Measurements from ENCODE around the gene PSMC6. TPM values are rescaled to one million over a fixed set of nuclear protein-coding genes. Genes with fewer than 3 reads are reported as not detected.

The PSMC6 gene
- total and polyA plus RNA-seq, 2 donors (not counting 1 experiment from before 2014, with no cell fraction given), result 85.0 to 90.4 TPM

DNA sequence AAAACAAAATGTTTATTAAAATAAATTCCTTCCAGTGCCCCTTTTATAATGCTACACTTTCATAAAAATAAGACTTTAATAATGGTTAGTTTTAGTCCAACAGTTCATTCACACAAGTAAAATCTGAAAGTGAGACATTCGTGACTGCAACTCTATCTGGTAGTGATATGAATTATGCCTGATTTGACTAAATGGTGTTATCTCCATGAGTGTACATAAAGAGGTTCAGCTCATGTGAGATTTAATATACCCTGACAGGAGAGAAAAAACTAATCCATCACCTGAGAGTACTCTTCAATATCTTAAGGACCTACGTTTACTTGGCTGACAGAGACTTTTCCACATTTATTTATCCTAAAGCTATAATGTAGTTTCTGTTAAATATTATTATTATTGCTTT, 45.7 kb upstream of the PSMC6 start:
- Histone ChIP-seq H3K9me3 (ENCODE audit: control insufficient read depth, insufficient read depth, low read depth, low read length) (no peaks in the 10 kb centered on the region), H3K9ac (ENCODE audit: insufficient read depth, low read length) (no peak overlapping the region), H3K36me3 (ENCODE audit: control insufficient read depth, insufficient read depth, low read length) (no peaks in the 10 kb centered on the region), H3K4me2 (ENCODE audit: extremely low read depth, insufficient read depth, low read length) (no peak overlapping the region), H3K27ac (ENCODE audit: insufficient read depth, low read length) (no peak overlapping the region), H3K4me3 (replicated peaks in 1 of 4; ENCODE audit: control extremely low read depth in 1 of 4, insufficient read depth in 1 of 4, low read depth in 3 of 4, low read length in 4 of 4) (no peak overlapping the region), H3K4me1 (ENCODE audit: control insufficient read depth, extremely low read depth, insufficient read depth, low read length) (no peaks in the 10 kb centered on the region), H3K79me2 (ENCODE audit: control insufficient read depth, insufficient read depth, low read length) (no peaks in the 10 kb centered on the region), H2AFZ (ENCODE audit: low read length) (no peak overlapping the region), H3K27me3 (ENCODE audit: control insufficient read depth, insufficient read depth, low read length) (no peaks in the 10 kb centered on the region), H4K20me1 (ENCODE audit: control insufficient read depth, extremely low read depth, insufficient read depth, low read length) (no peaks in the 10 kb centered on the region)
- TF ChIP-seq EZH2 (IDR thresholded peaks at IDR 0.05; ENCODE audit: low read length, missing control alignments), result no peak
- TF ChIP-seq, protein P1, sequence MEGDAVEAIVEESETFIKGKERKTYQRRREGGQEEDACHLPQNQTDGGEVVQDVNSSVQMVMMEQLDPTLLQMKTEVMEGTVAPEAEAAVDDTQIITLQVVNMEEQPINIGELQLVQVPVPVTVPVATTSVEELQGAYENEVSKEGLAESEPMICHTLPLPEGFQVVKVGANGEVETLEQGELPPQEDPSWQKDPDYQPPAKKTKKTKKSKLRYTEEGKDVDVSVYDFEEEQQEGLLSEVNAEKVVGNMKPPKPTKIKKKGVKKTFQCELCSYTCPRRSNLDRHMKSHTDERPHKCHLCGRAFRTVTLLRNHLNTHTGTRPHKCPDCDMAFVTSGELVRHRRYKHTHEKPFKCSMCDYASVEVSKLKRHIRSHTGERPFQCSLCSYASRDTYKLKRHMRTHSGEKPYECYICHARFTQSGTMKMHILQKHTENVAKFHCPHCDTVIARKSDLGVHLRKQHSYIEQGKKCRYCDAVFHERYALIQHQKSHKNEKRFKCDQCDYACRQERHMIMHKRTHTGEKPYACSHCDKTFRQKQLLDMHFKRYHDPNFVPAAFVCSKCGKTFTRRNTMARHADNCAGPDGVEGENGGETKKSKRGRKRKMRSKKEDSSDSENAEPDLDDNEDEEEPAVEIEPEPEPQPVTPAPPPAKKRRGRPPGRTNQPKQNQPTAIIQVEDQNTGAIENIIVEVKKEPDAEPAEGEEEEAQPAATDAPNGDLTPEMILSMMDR (conservative IDR thresholded peaks at IDR 0.05 in 1 of 2, IDR thresholded peaks at IDR 0.05 in 1 of 2; ENCODE audit: low read depth in 1 of 2, low read length in 2 of 2), result no peak
- no peak for DNase-seq (ENCODE audit: low read depth in 2 of 2)

DNA sequence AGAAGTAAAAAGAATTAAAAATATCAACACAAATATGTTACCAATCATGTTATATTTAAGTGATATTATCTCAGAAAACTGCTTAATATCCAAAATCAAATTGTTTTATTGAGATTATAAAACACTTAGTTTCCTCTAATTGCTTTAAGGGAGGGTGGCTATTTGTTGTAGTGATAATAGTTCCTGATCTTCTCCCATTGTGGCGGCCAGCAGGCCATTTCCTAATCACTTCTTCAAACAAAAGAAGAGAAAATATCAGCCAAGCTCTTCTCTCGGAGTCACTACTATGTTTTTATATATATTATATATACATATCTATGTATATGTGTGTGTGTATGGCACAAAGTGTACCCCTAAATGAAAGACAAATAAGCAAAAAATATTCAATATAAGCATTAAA, 43.1 kb upstream of the PSMC6 start:
- no peaks in the 10 kb centered on the region for H3K27me3 ChIP-seq (ENCODE audit: control insufficient read depth, insufficient read depth, low read length)
- no peak overlapping the region for H3K9ac ChIP-seq (ENCODE audit: insufficient read depth, low read length)
- no peak overlapping the region for H3K27ac ChIP-seq (ENCODE audit: insufficient read depth, low read length)
- H3K4me2 ChIP-seq (ENCODE audit: extremely low read depth, insufficient read depth, low read length), result no peak overlapping the region
- no peak overlapping the region for H2AFZ ChIP-seq (ENCODE audit: low read length)
- H3K4me3 ChIP-seq (replicated peaks in 1 of 4; ENCODE audit: control extremely low read depth in 1 of 4, insufficient read depth in 1 of 4, low read depth in 3 of 4, low read length in 4 of 4), result no peak overlapping the region
- H3K79me2 ChIP-seq (ENCODE audit: control insufficient read depth, insufficient read depth, low read length), result no peaks in the 10 kb centered on the region
- H4K20me1 ChIP-seq (ENCODE audit: control insufficient read depth, extremely low read depth, insufficient read depth, low read length), result no peaks in the 10 kb centered on the region
- H3K36me3 ChIP-seq (ENCODE audit: control insufficient read depth, insufficient read depth, low read length), result no peaks in the 10 kb centered on the region
- no peak for DNase-seq (ENCODE audit: low read depth in 2 of 2)
- H3K9me3 ChIP-seq (ENCODE audit: control insufficient read depth, insufficient read depth, low read depth, low read length), result no peaks in the 10 kb centered on the region
- H3K4me1 ChIP-seq (ENCODE audit: control insufficient read depth, extremely low read depth, insufficient read depth, low read length), result no peaks in the 10 kb centered on the region
- TF ChIP-seq EZH2 (IDR thresholded peaks at IDR 0.05; ENCODE audit: low read length, missing control alignments), result no peak
- TF ChIP-seq, protein P1 (conservative IDR thresholded peaks at IDR 0.05 in 1 of 2, IDR thresholded peaks at IDR 0.05 in 1 of 2; ENCODE audit: low read depth in 1 of 2, low read length in 2 of 2), result no peak

DNA sequence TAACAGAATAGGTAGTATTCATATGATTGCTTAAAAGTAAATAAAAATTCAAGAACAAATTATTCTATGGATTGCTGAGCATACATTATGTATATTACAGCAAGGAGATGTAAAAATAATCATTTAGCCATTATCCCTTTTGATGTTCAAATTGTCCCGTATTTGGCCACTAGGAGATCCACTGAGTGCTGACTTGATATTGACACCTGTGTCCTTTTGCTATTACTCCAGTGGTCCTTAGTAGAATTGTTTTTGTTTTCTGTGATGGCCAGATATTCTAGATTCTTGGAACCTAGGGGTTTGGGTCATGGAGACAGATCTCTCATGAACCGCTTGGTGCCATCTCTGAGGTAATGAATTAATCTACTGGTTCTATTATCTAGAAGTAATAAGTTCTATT, 28.4 kb upstream of the PSMC6 start:
- Histone ChIP-seq H3K27ac (ENCODE audit: insufficient read depth, low read length) (no peak overlapping the region), H3K9ac (ENCODE audit: insufficient read depth, low read length) (no peak overlapping the region), H3K36me3 (ENCODE audit: control insufficient read depth, insufficient read depth, low read length) (peaks cover 1% of the 10 kb centered on the region), H4K20me1 (ENCODE audit: control insufficient read depth, extremely low read depth, insufficient read depth, low read length) (no peaks in the 10 kb centered on the region), H3K4me2 (ENCODE audit: extremely low read depth, insufficient read depth, low read length) (no peak overlapping the region), H3K79me2 (ENCODE audit: control insufficient read depth, insufficient read depth, low read length) (no peaks in the 10 kb centered on the region), H3K9me3 (ENCODE audit: control insufficient read depth, insufficient read depth, low read depth, low read length) (no peaks in the 10 kb centered on the region), H2AFZ (ENCODE audit: low read length) (no peak overlapping the region), H3K27me3 (ENCODE audit: control insufficient read depth, insufficient read depth, low read length) (no peaks in the 10 kb centered on the region), H3K4me1 (ENCODE audit: control insufficient read depth, extremely low read depth, insufficient read depth, low read length) (no peaks in the 10 kb centered on the region), H3K4me3 (replicated peaks in 1 of 4; ENCODE audit: control extremely low read depth in 1 of 4, insufficient read depth in 1 of 4, low read depth in 3 of 4, low read length in 4 of 4) (no peak overlapping the region)
- no peak for TF ChIP-seq EZH2 (IDR thresholded peaks at IDR 0.05; ENCODE audit: low read length, missing control alignments)
- TF ChIP-seq, protein P1 (conservative IDR thresholded peaks at IDR 0.05 in 1 of 2, IDR thresholded peaks at IDR 0.05 in 1 of 2; ENCODE audit: low read depth in 1 of 2, low read length in 2 of 2), result peak in 1 of 2 donors; percentile 37
- no peak for DNase-seq (ENCODE audit: low read depth in 2 of 2)

Data from fibroblast of lung (primary cell).